ENCODE results near the gene MRPL4.
"Not testable (repeated sequence)": the region's sequence is repeated elsewhere in the genome, so short reads cannot be mapped to it uniquely, and the experiment has no call there.

Gene MRPL4

DNA sequence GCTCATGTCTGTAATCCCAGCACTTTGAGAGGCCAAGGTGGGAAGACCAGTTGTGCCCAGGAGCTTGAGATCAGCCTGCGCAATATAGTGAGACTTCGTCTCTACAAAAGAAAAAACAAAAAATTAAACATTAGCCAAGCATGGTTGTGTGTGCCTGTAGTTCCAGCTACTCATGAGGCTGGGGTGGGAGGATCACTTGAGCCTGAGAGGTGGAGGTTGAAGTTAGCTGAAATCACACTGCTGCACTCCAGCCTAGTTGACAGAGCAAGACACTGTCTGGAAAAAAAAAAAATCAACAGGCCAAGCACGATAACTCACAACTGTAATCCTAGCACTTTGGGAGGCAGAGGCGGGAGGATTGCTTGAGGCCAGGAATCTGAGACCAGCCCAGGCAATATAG is 17.0 kb upstream of the MRPL4 start:
- in situ Hi-C loops (cut with HindIII; ENCODE audit: low sequenced_read_pairs) = no loop called here
- no peak overlapping the region for H3K4me3 ChIP-seq (ENCODE audit: low read depth, low read length)

DNA sequence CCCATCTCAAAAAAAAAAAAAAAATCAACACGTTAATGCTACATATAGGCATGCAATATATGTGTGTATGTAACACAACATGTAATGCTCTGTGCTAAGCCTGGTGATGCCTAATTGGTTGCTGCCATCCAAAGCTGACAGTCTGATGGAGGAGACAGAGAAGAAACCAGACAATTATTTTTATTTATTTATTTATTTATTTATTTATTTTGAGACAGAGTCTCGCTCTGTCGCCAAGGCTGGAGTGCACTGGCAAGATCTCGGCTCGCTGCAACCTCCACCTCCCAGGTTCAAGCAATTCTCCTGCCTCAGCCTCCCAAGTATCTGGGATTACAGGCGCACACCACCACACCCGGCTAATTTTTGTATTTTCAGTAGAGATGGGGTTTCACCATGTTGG is 16.6 kb upstream of the MRPL4 start:
- DNase-seq (ENCODE audit: low read depth, low spot score); in situ Hi-C loops (cut with HindIII; ENCODE audit: low sequenced_read_pairs); H3K4me3 ChIP-seq (ENCODE audit: low read depth, low read length): not testable (repeated sequence)

More for the DNA sequence above, 17.0 kb upstream of the MRPL4 start:
- TF ChIP-seq, protein P1, sequence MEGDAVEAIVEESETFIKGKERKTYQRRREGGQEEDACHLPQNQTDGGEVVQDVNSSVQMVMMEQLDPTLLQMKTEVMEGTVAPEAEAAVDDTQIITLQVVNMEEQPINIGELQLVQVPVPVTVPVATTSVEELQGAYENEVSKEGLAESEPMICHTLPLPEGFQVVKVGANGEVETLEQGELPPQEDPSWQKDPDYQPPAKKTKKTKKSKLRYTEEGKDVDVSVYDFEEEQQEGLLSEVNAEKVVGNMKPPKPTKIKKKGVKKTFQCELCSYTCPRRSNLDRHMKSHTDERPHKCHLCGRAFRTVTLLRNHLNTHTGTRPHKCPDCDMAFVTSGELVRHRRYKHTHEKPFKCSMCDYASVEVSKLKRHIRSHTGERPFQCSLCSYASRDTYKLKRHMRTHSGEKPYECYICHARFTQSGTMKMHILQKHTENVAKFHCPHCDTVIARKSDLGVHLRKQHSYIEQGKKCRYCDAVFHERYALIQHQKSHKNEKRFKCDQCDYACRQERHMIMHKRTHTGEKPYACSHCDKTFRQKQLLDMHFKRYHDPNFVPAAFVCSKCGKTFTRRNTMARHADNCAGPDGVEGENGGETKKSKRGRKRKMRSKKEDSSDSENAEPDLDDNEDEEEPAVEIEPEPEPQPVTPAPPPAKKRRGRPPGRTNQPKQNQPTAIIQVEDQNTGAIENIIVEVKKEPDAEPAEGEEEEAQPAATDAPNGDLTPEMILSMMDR (IDR thresholded peaks at IDR 0.05; ENCODE audit: low read depth, low read length) = no peak
- no peak for DNase-seq (ENCODE audit: low read depth, low spot score)

DNA sequence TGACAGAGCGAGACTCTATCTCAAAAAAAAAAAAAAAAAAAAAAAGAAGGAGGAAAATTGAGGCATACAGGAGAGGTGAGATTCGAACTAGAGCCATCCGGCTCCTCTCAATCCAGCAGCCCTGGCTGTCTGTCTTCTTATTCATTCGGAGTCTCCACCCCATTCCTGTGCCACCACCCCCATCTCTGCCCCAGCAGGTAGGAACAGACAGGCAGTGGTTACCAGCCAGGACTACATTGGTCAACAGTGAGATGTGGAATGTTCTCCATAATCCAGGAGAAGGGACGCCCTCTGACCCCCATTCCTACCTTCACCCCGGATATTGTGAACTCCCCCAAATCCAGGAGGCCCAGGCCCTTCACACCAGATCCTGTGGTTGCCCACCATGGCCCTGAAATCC is 14.3 kb upstream of the MRPL4 start:
- no peak for DNase-seq (ENCODE audit: low read depth, low spot score)
- TF ChIP-seq, protein P1 (IDR thresholded peaks at IDR 0.05; ENCODE audit: low read depth, low read length) = no peak
- H3K4me3 ChIP-seq (ENCODE audit: low read depth, low read length) = no peak overlapping the region
- in situ Hi-C loops (cut with HindIII; ENCODE audit: low sequenced_read_pairs) = no loop called here

DNA sequence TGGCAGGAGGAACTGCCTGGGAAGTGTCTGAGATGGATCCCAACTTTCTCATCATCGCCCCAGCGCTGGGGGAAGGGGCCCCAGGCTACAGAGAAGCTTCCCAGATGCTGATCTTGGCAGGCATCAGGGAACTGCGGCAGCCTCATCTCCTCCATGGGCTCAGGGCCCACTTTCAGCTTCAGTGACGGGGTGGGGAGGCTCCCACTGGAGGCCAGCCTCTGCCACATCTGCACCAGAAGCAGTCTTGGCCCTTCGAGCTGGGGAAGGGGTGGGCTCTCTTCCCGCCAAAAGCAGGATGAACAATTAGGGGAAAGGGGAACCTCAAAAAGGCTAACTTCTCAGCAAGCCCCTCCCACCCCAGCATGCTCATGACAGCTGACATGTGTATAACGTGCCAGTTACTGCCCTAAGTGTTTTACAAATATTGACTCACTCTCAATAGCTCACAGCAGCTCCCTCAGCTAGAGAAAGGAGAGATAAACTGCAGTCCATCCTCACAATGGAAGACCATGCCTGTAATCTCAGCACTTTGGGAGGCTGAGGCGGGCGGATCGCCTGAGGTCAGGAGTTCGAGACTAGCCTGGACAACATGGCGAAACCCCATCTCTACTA is 13.7 kb upstream of the MRPL4 start:
- no peak overlapping the region for H3K4me3 ChIP-seq (ENCODE audit: low read depth, low read length)
- peak; percentile 25 for DNase-seq (ENCODE audit: low read depth, low spot score)

DNA sequence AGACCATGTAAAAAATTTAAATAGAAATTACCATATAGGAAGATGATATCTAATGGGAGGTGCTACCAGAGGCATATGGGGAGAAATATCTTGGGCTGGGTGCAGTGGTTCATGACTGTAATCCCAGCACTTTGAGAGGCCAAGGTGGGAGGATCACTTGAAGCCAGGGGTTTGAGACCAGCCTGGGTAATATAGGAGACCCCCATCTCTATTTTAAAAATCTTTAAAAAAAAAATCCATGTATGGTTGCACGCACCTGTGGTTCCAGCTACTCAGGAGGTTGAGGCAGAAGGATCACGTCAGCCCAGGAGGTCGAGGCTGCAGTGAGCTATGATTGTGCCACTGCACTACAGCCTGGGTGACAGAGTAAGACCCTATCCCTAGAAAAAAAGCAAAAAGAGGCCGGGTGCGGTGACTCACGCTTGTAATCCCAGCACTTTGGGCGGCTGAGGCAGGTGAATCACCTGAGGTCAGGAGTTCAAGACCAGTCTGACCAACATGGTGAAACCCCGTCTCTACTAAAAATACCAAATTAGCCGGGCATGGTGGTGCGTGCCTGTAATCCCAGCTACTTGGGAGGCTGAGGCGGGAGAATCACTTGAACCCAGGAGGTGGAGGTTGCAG is 10.1 kb upstream of the MRPL4 start:
- not testable (repeated sequence) for DNase-seq (ENCODE audit: low read depth, low spot score)

More for the DNA sequence above, 13.7 kb upstream of the MRPL4 start:
- TF ChIP-seq, protein P1 (IDR thresholded peaks at IDR 0.05; ENCODE audit: low read depth, low read length) = no peak
- in situ Hi-C loops (cut with HindIII; ENCODE audit: low sequenced_read_pairs) = no loop called here

DNA sequence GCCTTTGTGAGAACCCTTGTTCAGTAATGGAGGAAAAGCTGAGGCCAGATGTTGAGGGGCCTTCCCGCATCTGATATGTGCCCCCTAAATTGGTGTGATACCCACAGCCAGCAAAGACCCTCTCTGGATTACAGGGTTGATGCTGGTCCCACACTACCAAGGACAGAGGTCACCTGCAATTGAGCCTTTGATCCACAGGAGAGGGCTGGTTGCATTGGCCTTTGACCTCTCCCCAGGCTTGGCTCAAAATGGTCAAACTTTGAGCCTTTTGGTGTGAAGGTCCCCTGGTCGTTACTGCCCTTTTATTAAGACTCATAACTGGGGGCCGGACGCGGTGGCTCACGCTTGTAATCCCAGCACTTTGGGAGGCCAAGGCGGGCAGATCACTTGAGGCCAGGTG is 8.4 kb upstream of the MRPL4 start:
- TF ChIP-seq, protein P1 (IDR thresholded peaks at IDR 0.05; ENCODE audit: low read depth, low read length) = no peak
- H3K4me3 ChIP-seq (ENCODE audit: low read depth, low read length) = no peak overlapping the region
- no peak for DNase-seq (ENCODE audit: low read depth, low spot score)
- in situ Hi-C loops (cut with HindIII; ENCODE audit: low sequenced_read_pairs) = no loop called here

More for the DNA sequence above, 10.1 kb upstream of the MRPL4 start:
- in situ Hi-C loops (cut with HindIII; ENCODE audit: low sequenced_read_pairs); H3K4me3 ChIP-seq (ENCODE audit: low read depth, low read length): not testable (repeated sequence)

DNA sequence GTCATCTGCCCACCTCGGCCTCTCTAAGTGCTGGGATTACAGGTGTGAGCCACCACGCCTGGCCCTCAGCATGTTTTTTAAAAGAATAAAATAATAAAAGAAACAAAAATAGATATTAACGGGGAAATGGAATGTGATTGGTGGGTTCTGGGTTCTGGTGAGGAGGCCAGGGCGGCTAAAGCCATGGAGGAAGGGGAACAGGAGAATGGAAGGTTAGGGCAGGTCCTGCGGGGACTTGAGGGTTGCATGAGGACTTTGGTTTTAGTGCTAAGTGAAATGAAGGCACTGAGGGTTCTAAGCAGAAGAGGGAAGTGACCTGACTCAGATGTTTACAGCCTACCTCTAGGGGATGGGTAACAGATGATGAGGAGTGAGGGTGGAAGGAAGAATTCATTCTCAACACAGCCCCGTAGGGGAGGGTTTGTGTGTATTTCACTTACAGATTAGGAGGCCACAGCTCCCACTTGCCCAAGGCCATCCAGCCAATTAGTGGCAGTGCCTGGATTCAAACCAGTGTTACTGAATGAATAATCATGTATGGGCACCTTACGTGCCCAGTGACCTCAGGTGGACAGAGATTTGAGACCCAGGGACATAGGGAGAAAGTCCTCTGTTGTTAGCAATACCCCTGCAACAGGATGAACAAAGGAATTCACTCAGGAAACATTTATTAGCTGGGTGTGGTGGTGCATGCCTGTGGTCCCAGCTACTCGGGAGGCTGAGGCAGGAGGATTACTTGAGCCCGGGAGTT is 6.7 kb upstream of the MRPL4 start:
- in situ Hi-C loops (cut with HindIII; ENCODE audit: low sequenced_read_pairs) = no loop called here
- no peak for DNase-seq (ENCODE audit: low read depth, low spot score)
- TF ChIP-seq, protein P1 (IDR thresholded peaks at IDR 0.05; ENCODE audit: low read depth, low read length) = no peak
- H3K4me3 ChIP-seq (ENCODE audit: low read depth, low read length) = no peak overlapping the region
